IPS-15b (cell line): Measurements from ENCODE around the gene ANKRD31.

Source experiments
- H3K27me3 ChIP-seq: one replicate; pipeline ENCODE4 v1.6.1; 2013; ENCODE audit warnings: low read length; ENCODE audit not compliant: control insufficient read depth, insufficient read depth
- H3K36me3 ChIP-seq: one replicate; pipeline ENCODE4 v1.6.1; 2013; ENCODE audit warnings: low read length; ENCODE audit not compliant: control insufficient read depth, insufficient read depth
- H3K4me1 ChIP-seq: one replicate; pipeline ENCODE4 v1.6.1; 2013; ENCODE audit warnings: mild to moderate bottlenecking, low read length; ENCODE audit not compliant: control insufficient read depth, insufficient read depth
- H3K4me3 ChIP-seq: one replicate; pipeline ENCODE4 v1.5.1; 2013; ENCODE audit warnings: low read depth, low read length
- H3K9ac ChIP-seq: one replicate; pipeline ENCODE4 v1.6.1; 2013; ENCODE audit warnings: low read depth, mild to moderate bottlenecking, low read length
- H3K9me3 ChIP-seq: one replicate; pipeline ENCODE4 v1.6.1; 2013; ENCODE audit warnings: mild to moderate bottlenecking, low read length; ENCODE audit not compliant: control insufficient read depth, insufficient read depth

ANKRD31 gene

DNA sequence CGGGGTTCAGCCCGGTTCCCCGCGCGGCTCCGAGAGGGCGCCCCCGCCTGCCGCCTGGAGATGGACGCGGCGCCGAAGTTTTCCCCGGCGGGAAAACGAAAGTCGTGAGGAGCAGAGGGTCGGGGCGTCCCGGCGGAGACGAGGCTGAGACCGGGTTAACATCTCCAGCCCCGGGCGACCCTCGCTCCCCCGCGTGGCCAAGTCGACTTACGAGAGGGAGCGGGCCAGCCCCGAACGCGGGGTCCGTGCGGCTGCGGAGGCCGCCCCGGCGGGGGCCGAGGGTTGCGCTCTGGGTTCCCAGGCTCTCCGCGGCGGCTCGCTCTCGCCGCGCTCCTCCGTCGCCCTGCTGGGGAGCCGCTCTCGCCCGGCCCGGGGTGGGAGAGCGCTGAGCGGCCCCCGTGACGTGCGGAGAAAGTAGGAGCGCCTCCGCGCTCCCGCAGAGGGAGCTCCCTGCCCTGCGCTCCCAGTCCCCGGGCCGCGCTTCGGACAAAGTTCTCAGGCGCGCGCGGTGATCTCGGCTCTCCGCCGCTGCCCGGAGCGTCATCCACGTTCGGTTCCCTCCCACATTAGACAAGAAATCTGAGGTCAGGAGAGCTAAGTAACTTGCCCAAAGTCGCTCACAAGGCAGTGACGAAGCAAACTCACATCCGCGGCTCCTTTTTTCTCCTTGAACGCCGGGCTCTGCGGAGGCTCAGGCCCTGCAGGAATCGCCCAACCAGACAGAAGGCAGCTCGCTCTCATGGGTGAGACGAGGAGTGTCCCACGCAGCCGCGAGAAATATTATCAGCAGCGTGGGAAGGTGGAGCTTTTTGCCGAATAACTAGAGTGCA, 183.2 kb downstream of the ANKRD31 start:
- Histone ChIP-seq H3K9me3 (no peaks in the 10 kb centered on the region), H3K4me1 (peaks cover 24% of the 10 kb centered on the region), H3K4me3 (peak overlapping the region; percentile 76), H3K9ac (peak overlapping the region; percentile 18), H3K36me3 (no peaks in the 10 kb centered on the region), H3K27me3 (peaks cover 35% of the 10 kb centered on the region)

GRCh38 chr5:75053054-75053303, 183.7 kb downstream of the ANKRD31 start:
- H3K27me3 ChIP-seq = peaks cover 35% of the 10 kb centered on the region
- H3K9me3 ChIP-seq = no peaks in the 10 kb centered on the region
- H3K4me3 ChIP-seq = peak overlapping the region; percentile 76
- H3K9ac ChIP-seq = no peak overlapping the region
- H3K36me3 ChIP-seq = no peaks in the 10 kb centered on the region
- H3K4me1 ChIP-seq = peaks cover 24% of the 10 kb centered on the region

- H3K36me3 ChIP-seq = no peaks in the 10 kb centered on the region
- H3K4me3 ChIP-seq = peak within 1 kb of the TSS; percentile 76
- no peaks in the 10 kb centered on the region for H3K9me3 ChIP-seq
- H3K4me1 ChIP-seq = peaks cover 24% of the 10 kb centered on the region
- H3K27me3 ChIP-seq = peaks cover 35% of the 10 kb centered on the region
- H3K9ac ChIP-seq = peak within 1 kb of the TSS; percentile 18
These were observed 184.3 kb downstream of the ANKRD31 start, which contains the start of gene GCNT4 for GRCh38 chr5:75052192-75053053. TSS of gene GCNT4 (minus strand) at chr5:75052558. CDS start at chr5:75030037, 22,521 bp downstream.

DNA sequence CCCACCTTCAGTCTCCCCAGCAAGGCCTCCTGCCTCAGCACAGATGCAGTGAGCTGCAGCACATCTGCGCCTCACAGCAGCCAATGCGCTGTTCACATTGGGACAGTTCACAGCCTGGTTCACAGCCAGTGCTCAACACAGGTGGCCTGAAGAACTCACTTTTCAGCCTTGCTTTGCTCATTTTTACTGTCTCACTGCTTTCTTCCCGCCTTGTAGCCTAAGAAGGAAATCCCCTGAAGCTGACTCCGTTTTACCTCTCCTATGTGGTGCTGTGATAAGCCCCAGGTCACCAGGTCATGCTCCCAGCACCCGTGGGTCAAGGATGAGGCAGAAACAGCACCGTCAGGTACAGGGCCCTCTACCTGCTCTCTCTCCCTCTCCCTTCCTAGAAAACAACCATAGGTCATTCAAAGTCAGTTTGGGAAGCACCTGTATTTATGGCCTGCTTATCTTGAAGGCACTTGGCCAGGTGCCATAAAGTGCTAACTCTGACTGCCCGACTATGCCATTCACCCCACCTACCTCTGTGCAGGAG, 185.4 kb downstream of the ANKRD31 start:
- Histone ChIP-seq H3K9ac (no peak overlapping the region), H3K4me3 (peak overlapping the region; percentile 14), H3K4me1 (peaks cover 24% of the 10 kb centered on the region), H3K36me3 (no peaks in the 10 kb centered on the region), H3K27me3 (peaks cover 35% of the 10 kb centered on the region), H3K9me3 (no peaks in the 10 kb centered on the region)

DNA sequence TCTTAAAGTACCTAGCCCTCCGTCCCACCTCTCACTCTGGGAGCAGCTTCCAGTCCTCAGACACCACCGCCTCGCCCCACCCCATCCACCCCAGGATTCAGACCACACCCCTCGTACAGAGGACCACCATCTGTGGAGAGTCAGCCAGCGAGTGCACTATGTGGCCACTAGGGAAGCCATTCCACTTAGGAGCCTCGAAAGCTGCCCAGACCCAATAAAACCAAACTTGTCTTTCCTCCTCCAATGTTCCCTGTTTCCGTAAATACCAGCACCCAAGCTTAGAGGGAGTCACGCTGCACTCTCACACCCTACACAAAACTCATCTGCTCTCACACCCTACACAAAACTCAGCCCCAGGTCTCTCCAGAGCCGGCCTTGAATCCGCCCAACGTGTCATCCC, 186.3 kb downstream of the ANKRD31 start:
- no peaks in the 10 kb centered on the region for H3K9me3 ChIP-seq
- H3K27me3 ChIP-seq = peaks cover 35% of the 10 kb centered on the region
- no peak overlapping the region for H3K9ac ChIP-seq
- peaks cover 17% of the 10 kb centered on the region for H3K4me1 ChIP-seq
- no peaks in the 10 kb centered on the region for H3K36me3 ChIP-seq
- H3K4me3 ChIP-seq = no peak overlapping the region

GRCh38 chr5:75049456-75050351, 187.0 kb downstream of the ANKRD31 start:
- Histone ChIP-seq H3K9me3 (no peaks in the 10 kb centered on the region), H3K4me1 (peaks cover 14% of the 10 kb centered on the region), H3K9ac (no peak overlapping the region), H3K36me3 (no peaks in the 10 kb centered on the region), H3K27me3 (peaks cover 32% of the 10 kb centered on the region), H3K4me3 (no peak overlapping the region)

- H3K4me1 ChIP-seq = peaks cover 10% of the 10 kb centered on the region
- no peaks in the 10 kb centered on the region for H3K36me3 ChIP-seq
- H3K4me3 ChIP-seq = no peak overlapping the region
- peaks cover 21% of the 10 kb centered on the region for H3K27me3 ChIP-seq
- H3K9me3 ChIP-seq = no peaks in the 10 kb centered on the region
- H3K9ac ChIP-seq = no peak overlapping the region
These were observed 188.2 kb downstream of the ANKRD31 start for GRCh38 chr5:75048457-75048953.

DNA sequence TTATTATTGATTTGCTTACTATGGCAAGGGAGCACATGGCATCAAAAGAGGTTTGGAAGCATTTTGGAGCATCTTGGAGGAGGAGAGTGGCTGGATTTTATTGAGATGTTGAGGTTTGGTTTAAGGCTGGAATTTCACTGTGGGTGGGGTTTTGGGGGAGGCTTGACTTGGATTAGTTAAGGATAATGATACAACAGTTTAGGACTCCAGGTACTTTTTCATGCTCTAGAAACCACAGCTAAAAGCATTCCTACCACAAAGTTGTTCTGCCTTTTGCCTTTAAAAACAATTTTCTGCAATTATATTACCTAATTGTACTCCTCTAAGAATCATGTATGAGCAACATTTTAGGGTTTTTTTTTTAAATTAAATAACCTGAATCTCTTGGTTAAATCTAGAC, 189.3 kb downstream of the ANKRD31 start:
- Histone ChIP-seq H3K4me1 (peaks cover 10% of the 10 kb centered on the region), H3K36me3 (no peaks in the 10 kb centered on the region), H3K27me3 (peaks cover 20% of the 10 kb centered on the region), H3K9me3 (no peaks in the 10 kb centered on the region), H3K4me3 (no peak overlapping the region), H3K9ac (no peak overlapping the region)

GRCh38 chr5:75046366-75047142, 190.1 kb downstream of the ANKRD31 start:
- Histone ChIP-seq H3K36me3 (no peaks in the 10 kb centered on the region), H3K9me3 (no peaks in the 10 kb centered on the region), H3K4me1 (peaks cover 7% of the 10 kb centered on the region), H3K9ac (no peak overlapping the region), H3K4me3 (no peak overlapping the region), H3K27me3 (peaks cover 12% of the 10 kb centered on the region)

- Histone ChIP-seq H3K9me3 (no peaks in the 10 kb centered on the region), H3K27me3 (no peaks in the 10 kb centered on the region), H3K4me1 (peaks cover 2% of the 10 kb centered on the region), H3K4me3 (no peak overlapping the region), H3K9ac (no peak overlapping the region), H3K36me3 (no peaks in the 10 kb centered on the region)
These were observed 191.6 kb downstream of the ANKRD31 start for GRCh38 chr5:75045071-75045470.
